HCT116 (cell line): ENCODE measurements around the gene TBC1D16. TPM values are rescaled to one million over a fixed set of nuclear protein-coding genes. Genes with fewer than 3 reads are reported as not detected.
A peak's percentile ranks its signal among the peaks of the same experiment; 100 is the strongest.

Source experiments
- ATAC-seq: fragments of 200-7000 bp; cut with Tn5 transposase; 2 replicates; pipeline ENCODE4 v1.9.1; 2020; ENCODE audit warnings: mild to moderate bottlenecking, moderate library complexity
- BruUV-seq: library from RNA; stranded (reverse); fragments of 400-500 nt; replicated peaks from 2 replicates; lab custom pipeline; 2021; lab: Mats Ljungman, UMichigan
- CTCF ChIA-PET: fragments of 300-600 bp; sonication (Branson Sonifier 250); formaldehyde crosslinking; loops from one replicate; lab custom pipeline; 2021; ENCODE audit warnings: antibody characterized with exemption; lab: Charles Lee
- POLR2A ChIA-PET: fragments of 300-600, 350-600 bp; sonication (Branson Sonifier 250); formaldehyde crosslinking; loops from one replicate; lab custom pipeline; 2021; ENCODE audit warnings: antibody characterized with exemption; lab: Charles Lee
- RAD21 ChIA-PET, 2 experiments: fragments of 300-600 bp; sonication (Branson Sonifier 250); formaldehyde crosslinking; loops; one replicate each; lab custom pipeline; 2023; ENCODE audit warnings: low total read pairs in 2 of 2; ENCODE audit not compliant: uncharacterized antibody in 2 of 2, unreplicated experiment in 2 of 2, low non-redundant PET in 1 of 2; lab: Charles Lee
- DNase-seq: peaks from one replicate; pipeline ENCODE4 v3.0.0-alpha.2; 2010; ENCODE audit warnings: low read depth, low spot score
- H2AFZ ChIP-seq: fragments of 200-600 bp; shearing (Covaris generic), sonication (generic); 2 replicates; pipeline ENCODE4 v1.6.1; 2017; ENCODE audit warnings: low read depth, mixed run types, mixed read lengths, antibody characterized with exemption, low read length; ENCODE audit not compliant: poor library complexity, severe bottlenecking
- H3K27ac ChIP-seq: 2 replicates; pipeline ENCODE4 v1.5.1; 2012; ENCODE audit warnings: low read depth, low read length
- H3K27me3 ChIP-seq: fragments of 200-600 bp; sonication (generic); 2 replicates; pipeline ENCODE4 v1.6.1; 2016; ENCODE audit warnings: mixed run types, low read length, mixed read lengths; ENCODE audit not compliant: insufficient read depth
- H3K36me3 ChIP-seq, 2 experiments: fragments of 200-500 bp in 1 of 2; fragments of 200-600 bp in 1 of 2; sonication (Bioruptor generic) in 1 of 2; sonication (generic) in 1 of 2; 2 replicates each; pipeline versions ENCODE4 v1.5.1 to v1.6.1; 2014 to 2016; ENCODE audit warnings: low read length in 2 of 2, inconsistent platforms in 1 of 2, mixed read lengths in 1 of 2, mixed run types in 1 of 2; ENCODE audit not compliant: insufficient read depth in 2 of 2, control insufficient read depth in 1 of 2
- H3K4me1 ChIP-seq, 2 experiments: fragments of 200-600 bp in 1 of 2; sonication (generic) in 1 of 2; 2 replicates each; pipeline versions ENCODE4 v1.5.1 to v1.6.1; 2012 to 2017; ENCODE audit warnings: low read length in 2 of 2, inconsistent platforms in 1 of 2, mild to moderate bottlenecking in 1 of 2, mixed read lengths in 1 of 2, mixed run types in 1 of 2, moderate library complexity in 1 of 2; ENCODE audit not compliant: insufficient read depth in 2 of 2, control insufficient read depth in 1 of 2
- H3K4me2 ChIP-seq: fragments of 200-600 bp; sonication (generic); 2 replicates; pipeline ENCODE4 v1.6.1; 2017; ENCODE audit warnings: mixed run types, low read length, mixed read lengths
- H3K4me3 ChIP-seq, 2 experiments: fragments of 200-600 bp in 1 of 2; sonication (generic) in 1 of 2; replicated peaks in 1 of 2; 2 replicates each; pipeline ENCODE4 v1.5.1; 2011 to 2016; ENCODE audit warnings: low read length in 2 of 2, control low read depth in 1 of 2, low read depth in 1 of 2, mild to moderate bottlenecking in 1 of 2, mixed read lengths in 1 of 2, mixed run types in 1 of 2
- H3K79me2 ChIP-seq: fragments of 200-600 bp; sonication (generic); 2 replicates; pipeline ENCODE4 v1.6.1; 2017; ENCODE audit warnings: mild to moderate bottlenecking, mixed run types, low read length, moderate library complexity, mixed read lengths; ENCODE audit not compliant: insufficient read depth
- H3K9ac ChIP-seq: fragments of 200-600 bp; sonication (generic); 2 replicates; pipeline ENCODE4 v1.6.1; 2016; ENCODE audit warnings: low read length, mixed read lengths
- H3K9me2 ChIP-seq: fragments of 200-600 bp; sonication (generic), shearing (Covaris generic); 2 replicates; pipeline ENCODE4 v1.6.1; 2017; ENCODE audit warnings: mixed run types, mild to moderate bottlenecking, moderate library complexity; ENCODE audit not compliant: insufficient read depth
- H3K9me3 ChIP-seq, 2 experiments: fragments of 200-500 bp in 1 of 2; fragments of 200-600 bp in 1 of 2; sonication (Bioruptor generic) in 1 of 2; sonication (generic) in 1 of 2; 2 replicates each; pipeline ENCODE4 v1.6.1; 2014 to 2017; ENCODE audit warnings: low read length in 2 of 2, mixed read lengths in 2 of 2, inconsistent platforms in 1 of 2, low read depth in 1 of 2, mild to moderate bottlenecking in 1 of 2, mixed run types in 1 of 2, moderate library complexity in 1 of 2; ENCODE audit not compliant: control insufficient read depth in 1 of 2, insufficient read depth in 1 of 2
- H4K20me1 ChIP-seq: fragments of 200-600 bp; sonication (generic), shearing (Covaris generic); 2 replicates; pipeline ENCODE4 v1.6.1; 2017; ENCODE audit warnings: mixed run types, mild to moderate bottlenecking, moderate library complexity; ENCODE audit not compliant: insufficient read depth
- ATF3 ChIP-seq: IDR thresholded peaks from 2 replicates; pipeline ENCODE4 v1.6.1; 2012
- CBX3 ChIP-seq: IDR thresholded peaks from 2 replicates; pipeline ENCODE4 v1.6.1; 2012; ENCODE audit warnings: low read depth
- CTCF ChIP-seq, 3 experiments: fragments of 200-600 bp in 1 of 3; sonication (generic) in 1 of 3; IDR thresholded peaks in 2 of 3; conservative IDR thresholded peaks in 1 of 3; 2 replicates each; pipeline ENCODE4 v1.5.1; 2012 to 2017; ENCODE audit warnings: low read depth in 2 of 3, low read length in 2 of 3, antibody characterized with exemption in 1 of 3, borderline replicate concordance in 1 of 3, control low read depth in 1 of 3, mild to moderate bottlenecking in 1 of 3, mixed read lengths in 1 of 3, mixed run types in 1 of 3, moderate library complexity in 1 of 3; ENCODE audit not compliant: insufficient read depth in 1 of 3
- ELF1 ChIP-seq: IDR thresholded peaks from 2 replicates; pipeline ENCODE4 v1.6.1; 2012; ENCODE audit warnings: low read depth, borderline replicate concordance
- EZH2phosphoT487 ChIP-seq: fragments of 200-600 bp; IDR thresholded peaks from 2 replicates; pipeline ENCODE4 v1.6.1; 2018; ENCODE audit warnings: antibody characterized with exemption, borderline replicate concordance
- FOSL1 ChIP-seq: IDR thresholded peaks from 2 replicates; pipeline ENCODE4 v1.6.1; 2012; ENCODE audit warnings: low read depth
- JUND ChIP-seq: IDR thresholded peaks from 2 replicates; pipeline ENCODE4 v1.6.1; 2012
- POLR2A ChIP-seq: IDR thresholded peaks from 2 replicates; pipeline ENCODE4 v1.7.0; 2011; ENCODE audit warnings: borderline replicate concordance; ENCODE audit not compliant: insufficient read depth, insufficient read length; ENCODE audit errors: extremely low read depth
- POLR2AphosphoS5 ChIP-seq: IDR thresholded peaks from 2 replicates; pipeline ENCODE4 v1.6.1; 2011; ENCODE audit warnings: mild to moderate bottlenecking, low read depth, low read length, moderate library complexity
- RAD21 ChIP-seq: IDR thresholded peaks from 2 replicates; pipeline ENCODE4 v1.6.1; 2012; ENCODE audit warnings: low read depth, mild to moderate bottlenecking
- SIN3A ChIP-seq: IDR thresholded peaks from 2 replicates; pipeline ENCODE4 v1.6.1; 2012; ENCODE audit warnings: low read depth
- SP1 ChIP-seq: IDR thresholded peaks from 2 replicates; pipeline ENCODE4 v1.6.1; 2012; ENCODE audit warnings: low read depth
- TCF7L2 ChIP-seq: IDR thresholded peaks from 2 replicates; pipeline ENCODE4 v1.7.0; 2011; ENCODE audit warnings: borderline replicate concordance, inconsistent platforms; ENCODE audit not compliant: insufficient read depth, insufficient read length; ENCODE audit errors: extremely low read depth
- YY1 ChIP-seq: IDR thresholded peaks from 2 replicates; pipeline ENCODE4 v1.6.1; 2011; ENCODE audit warnings: low read length, low read depth, moderate library complexity, mild to moderate bottlenecking; ENCODE audit not compliant: insufficient replicate concordance; ENCODE audit errors: extremely low read depth
- ZFX ChIP-seq: fragments of 450-650 bp; IDR thresholded peaks from 2 replicates; pipeline ENCODE4 v1.6.1; 2017
- intact Hi-C: fragments of 100-400 bp; cut with micrococcal nuclease; formaldehyde crosslinking; loops from 2 replicates; pipeline ENCODE4 v1.10.0; 2022
- total RNA-seq: library from RNA; stranded (reverse); gene quantifications from one replicate; pipeline ENCODE4 v1.2.1, GENCODE V29; 2021; ENCODE audit not compliant: unreplicated experiment
- TF ChIP-seq, protein P1 (sequence below): IDR thresholded peaks from 2 replicates; pipeline ENCODE4 v1.6.1; 2012

TBC1D16 gene
- total RNA-seq, 1 experiment from 2014 or later = 31.1 TPM

DNA sequence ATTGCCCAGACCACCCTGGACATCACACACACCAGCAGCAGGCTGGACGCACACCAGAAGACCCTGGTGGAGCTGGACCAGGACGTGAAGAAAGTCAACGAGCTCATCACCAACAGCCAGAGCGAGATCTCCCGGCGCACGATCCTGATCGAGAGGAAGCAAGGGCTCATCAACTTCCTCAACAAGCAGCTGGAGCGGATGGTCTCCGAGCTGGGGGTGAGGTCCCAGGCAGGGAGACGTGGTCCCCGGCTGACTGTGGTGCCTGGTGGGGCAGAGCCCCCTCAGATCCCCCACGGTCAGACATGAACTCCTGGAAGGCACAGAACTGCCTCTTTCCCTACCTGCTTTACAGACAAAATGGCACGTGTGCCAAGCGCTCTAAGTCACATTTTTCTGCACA is 49.1 kb upstream of the TBC1D16 start:
- Histone ChIP-seq H3K4me2 (no peak overlapping the region), H3K4me1 (peaks cover 0 to 13% of the 10 kb centered on the region in 2 experiments; a peak in 2 of 4 replicates), H3K27me3 (no peaks in the 10 kb centered on the region), H3K9me3 (no peaks in the 10 kb centered on the region), H2AFZ (no peak overlapping the region), H3K79me2 (no peaks in the 10 kb centered on the region), H3K9ac (no peak overlapping the region), H3K9me2 (no peaks in the 10 kb centered on the region), H3K36me3 (no peaks in the 10 kb centered on the region), H3K4me3 (no peak overlapping the region), H3K27ac (no peak overlapping the region), H4K20me1 (no peaks in the 10 kb centered on the region)
- ChIA-PET CTCF (interaction anchor here (1.1 kb wide), 1 partner anchor 17 kb away, joined by 5 read pairs; the partner anchor contains the start of gene GAA), POLR2A (interaction anchor here (0.6 kb wide), 1 partner anchor 845 kb away, joined by 4 read pairs; no protein-coding TSS in a partner anchor), RAD21 (no interaction called here)
- intact Hi-C loops = no loop called here
- DNase-seq (no peak), ATAC-seq (no peak)
- no peak for TF ChIP-seq SP1
- no TSS peak for BruUV-seq

GRCh38 chr17:80083136-80083661 is 47.5 kb upstream of the TBC1D16 start:
- peaks cover 0 to 13% of the 10 kb centered on the region in 2 experiments; a peak in 2 of 4 replicates for H3K4me1 ChIP-seq
- H3K4me2 ChIP-seq = peak overlapping the region; percentile 69
- DNase-seq = no peak
- H3K79me2 ChIP-seq = no peaks in the 10 kb centered on the region
- H3K9me3 ChIP-seq = no peaks in the 10 kb centered on the region
- H2AFZ ChIP-seq = peak overlapping the region; percentile 76
- no peaks in the 10 kb centered on the region for H4K20me1 ChIP-seq
- no peak for ATAC-seq
- intact Hi-C loops = loop anchor here (2.0 kb wide), 2 partner anchors 42 to 278 kb away; no protein-coding TSS in a partner anchor
- CTCF ChIA-PET = interaction anchor here (0.6 to 2.0 kb wide), 11 partner anchors 10 to 344 kb away, joined by 3 to 11 read pairs (median 4); partner anchors contain the start of gene GAA
- TF ChIP-seq, protein P1, sequence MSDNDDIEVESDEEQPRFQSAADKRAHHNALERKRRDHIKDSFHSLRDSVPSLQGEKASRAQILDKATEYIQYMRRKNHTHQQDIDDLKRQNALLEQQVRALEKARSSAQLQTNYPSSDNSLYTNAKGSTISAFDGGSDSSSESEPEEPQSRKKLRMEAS = no peak
- TF ChIP-seq FOSL1 (no peak), ATF3 (no peak), ELF1 (no peak), ZFX (no peak), TCF7L2 (no peak), SIN3A (no peak), POLR2A (no peak), CBX3 (no peak), YY1 (no peak), RAD21 (no peak), JUND (no peak), CTCF (IDR thresholded peaks at IDR 0.05 in 2 of 3, conservative IDR thresholded peaks at IDR 0.05 in 1 of 3; ENCODE audit: borderline replicate concordance in 1 of 3, insufficient read depth in 1 of 3, low read depth in 2 of 3, low read length in 2 of 3) (no peak), EZH2phosphoT487 (no peak), POLR2AphosphoS5 (no peak)
- H3K9ac ChIP-seq = peak overlapping the region; percentile 19; the same call in 1 of the 2 replicates
- H3K27me3 ChIP-seq = no peaks in the 10 kb centered on the region
- no peak overlapping the region for H3K27ac ChIP-seq
- H3K4me3 ChIP-seq = peak overlapping the region in 1 of 2 experiments; percentile 43; a peak in 1 of 4 replicates
- no peaks in the 10 kb centered on the region for H3K36me3 ChIP-seq
- RAD21 ChIA-PET = interaction anchor here (0.7 to 1.7 kb wide), 2 partner anchors 41 to 75 kb away, joined by 4 to 7 read pairs; no protein-coding TSS in a partner anchor
- POLR2A ChIA-PET = no interaction called here
- no peaks in the 10 kb centered on the region for H3K9me2 ChIP-seq
- no TSS peak for BruUV-seq
